Effector CD8-positive, alpha-beta T cell (primary cell): ENCODE data around the gene CCDC88C.

Experiments used
- DNase-seq: peaks from one replicate; lab custom pipeline; 2025; lab: John Stamatoyannopoulos, UW

The CCDC88C gene

GRCh38 chr14:91327661-91328312, 89.8 kb downstream of the CCDC88C start:
- DNase-seq = no peak

DNA sequence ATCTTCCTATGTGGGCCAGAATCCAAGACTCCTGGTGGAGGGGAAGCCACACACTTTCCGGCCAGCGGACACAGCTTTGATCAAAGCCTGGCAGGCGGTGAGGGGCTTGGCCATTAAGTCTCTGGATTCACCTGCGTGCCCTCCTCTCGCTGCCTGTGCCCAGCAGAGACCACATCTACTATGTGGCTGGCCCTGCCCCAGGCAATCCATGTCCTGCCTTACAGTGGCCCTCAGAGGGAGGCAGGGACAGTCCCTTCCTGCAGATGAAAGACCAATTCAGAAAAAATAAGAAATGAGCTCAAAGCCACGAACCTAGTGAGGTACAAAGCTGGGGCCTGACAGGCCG, 90.4 kb downstream of the CCDC88C start:
- DNase-seq = no peak

- DNase-seq = no peak
Observed at GRCh38 chr14:91326514-91327249, 90.9 kb downstream of the CCDC88C start.

DNA sequence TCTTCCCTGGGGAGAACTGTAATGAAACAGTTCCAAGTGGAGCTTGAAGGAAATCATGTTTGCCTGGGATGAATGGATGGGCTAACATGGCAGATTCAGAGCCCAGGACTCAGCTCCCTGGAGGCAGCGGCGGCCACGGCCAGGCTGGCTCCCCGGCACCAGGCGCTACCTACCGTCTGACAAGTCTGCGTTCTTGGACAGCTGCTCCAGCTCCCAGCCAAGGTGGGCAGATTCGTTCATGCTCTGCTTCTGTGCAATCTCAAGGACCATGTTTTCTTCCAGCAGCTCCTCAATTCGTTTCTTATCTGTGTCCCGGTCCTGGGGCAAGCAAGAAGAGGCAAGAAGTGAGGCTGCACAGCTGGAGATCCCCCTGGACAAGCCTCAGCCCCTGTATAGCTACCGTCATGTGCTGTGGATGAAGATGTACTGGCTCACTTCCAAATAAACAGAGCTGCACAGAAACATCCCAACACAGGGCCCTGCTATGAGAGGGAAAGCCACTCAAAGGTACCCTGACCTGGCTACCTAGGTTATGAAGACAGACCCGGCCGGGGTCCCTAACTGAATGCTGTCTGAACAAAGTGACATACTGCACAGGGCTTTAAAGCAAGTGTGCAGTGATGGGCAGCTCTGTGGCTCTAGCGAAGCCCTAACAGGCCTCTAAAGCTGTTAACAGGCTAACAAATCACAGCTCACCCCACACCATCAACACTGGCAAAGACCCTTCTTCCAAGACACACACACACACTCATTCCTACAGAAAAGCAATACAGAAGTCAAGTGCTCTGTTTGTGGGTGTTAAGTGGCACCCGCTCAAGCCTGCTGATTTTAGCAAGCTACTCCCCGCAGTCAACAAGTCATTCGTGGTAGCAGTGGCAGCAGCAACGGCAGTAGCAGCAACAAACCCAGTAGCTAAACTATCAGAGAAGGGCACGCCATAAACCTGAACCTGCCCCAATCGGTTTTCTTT, 92.7 kb downstream of the CCDC88C start:
- no peak for DNase-seq

DNA sequence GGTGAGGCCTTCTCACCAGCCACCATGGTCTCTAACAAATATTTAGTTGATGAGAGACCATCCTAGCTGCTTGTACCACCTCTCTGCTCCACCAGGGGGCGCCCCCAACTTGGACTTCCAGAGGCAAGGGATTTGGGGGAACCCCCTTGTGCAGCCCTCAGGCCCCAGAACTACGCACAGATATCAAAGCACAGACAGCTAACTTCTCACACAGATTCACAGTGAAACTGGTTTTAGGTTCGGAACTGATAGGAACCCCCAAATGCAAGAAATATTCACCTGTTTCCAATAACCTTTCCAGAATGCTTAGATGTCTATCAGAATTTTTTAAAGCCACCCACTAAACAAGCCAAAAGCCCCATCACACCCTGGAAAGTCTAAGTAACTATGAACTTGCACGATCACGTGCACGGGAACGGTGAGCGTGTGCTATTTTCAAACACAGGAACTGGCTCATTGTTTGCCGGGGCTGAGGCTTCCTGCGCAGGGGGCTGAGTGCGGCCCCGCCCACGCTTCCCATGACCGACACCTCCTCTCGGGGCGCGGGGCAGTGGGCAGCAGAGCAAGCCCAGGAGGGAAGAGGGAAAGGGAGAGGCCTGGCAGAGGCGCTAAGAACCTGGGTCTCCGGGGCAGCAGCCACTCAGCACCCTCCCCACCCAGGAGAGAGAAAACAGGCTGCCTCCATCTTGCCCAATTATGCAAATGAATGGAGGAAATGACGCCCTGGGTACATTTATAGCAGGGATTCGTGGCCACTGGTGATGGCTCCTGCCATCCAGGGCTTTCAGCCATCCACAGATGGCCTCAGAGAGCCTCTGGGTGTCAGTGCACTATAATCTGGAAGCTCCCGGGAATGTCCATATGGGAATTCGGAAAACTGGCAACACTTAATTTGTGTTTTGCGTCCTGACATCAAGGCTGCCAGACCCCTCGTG, 93.7 kb downstream of the CCDC88C start:
- DNase-seq = peak; percentile 97

DNA sequence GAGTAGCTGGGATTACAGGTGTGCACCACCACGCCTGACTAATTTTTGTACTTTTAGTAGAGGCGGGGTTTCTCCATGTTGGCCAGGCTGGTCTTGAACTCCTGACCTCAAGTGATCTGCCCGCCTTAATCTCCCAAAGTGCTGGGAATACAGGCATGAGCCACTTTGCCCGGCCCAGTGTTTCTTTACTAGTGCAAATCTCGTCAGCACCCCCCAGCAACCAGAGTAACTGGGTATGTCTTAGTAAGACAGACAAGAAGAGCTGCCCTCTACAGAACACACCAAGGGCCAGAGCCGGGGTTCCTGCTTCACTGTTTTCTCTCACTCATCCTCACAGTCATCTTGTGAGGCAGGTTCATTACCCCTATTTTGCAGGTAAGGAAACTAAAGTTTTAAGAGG, 94.6 kb downstream of the CCDC88C start:
- no peak for DNase-seq

GRCh38 chr14:91322623-91323022, 95.0 kb downstream of the CCDC88C start:
- DNase-seq = no peak

- DNase-seq = no peak
Observed at GRCh38 chr14:91321131-91321530, 96.5 kb downstream of the CCDC88C start.

DNA sequence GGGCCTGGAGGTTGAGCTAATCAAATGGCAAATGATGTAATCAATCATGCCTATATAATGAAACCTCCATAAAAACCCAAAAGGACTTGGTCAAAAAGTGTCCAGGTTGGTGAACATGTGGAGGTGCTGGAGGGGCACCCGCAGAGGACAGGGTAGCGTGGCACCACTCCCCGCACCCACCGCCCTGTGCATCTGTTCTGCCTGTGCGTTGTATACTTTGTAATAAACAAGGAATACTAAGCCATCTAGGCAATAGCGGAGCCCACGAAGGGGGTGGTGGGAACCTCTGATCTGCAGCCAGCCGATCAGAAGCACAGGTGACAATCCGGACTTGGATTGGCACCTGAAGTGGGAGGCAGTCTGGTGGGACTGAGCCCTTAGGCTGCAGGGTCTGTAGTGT, 97.4 kb downstream of the CCDC88C start:
- DNase-seq = no peak

DNA sequence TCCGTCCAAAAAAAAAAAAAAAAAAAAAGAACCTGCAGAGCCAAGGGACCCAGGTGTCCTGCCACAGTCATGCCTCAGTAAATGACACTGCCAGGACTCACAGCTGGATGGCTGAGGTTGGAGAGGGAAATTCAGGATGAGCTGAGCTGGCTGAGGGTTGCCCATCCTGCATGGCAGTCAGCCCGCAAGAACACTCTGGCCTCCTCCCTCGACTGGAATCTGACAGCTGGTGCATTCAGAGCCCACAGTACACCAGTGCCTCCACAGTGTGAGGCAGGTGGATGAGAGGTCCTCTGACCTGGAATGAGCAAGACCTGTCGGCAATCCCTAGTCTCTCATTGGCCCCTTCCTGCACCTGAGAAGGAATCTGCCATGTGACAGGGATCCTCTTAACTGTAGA, 98.7 kb downstream of the CCDC88C start:
- no peak for DNase-seq

DNA sequence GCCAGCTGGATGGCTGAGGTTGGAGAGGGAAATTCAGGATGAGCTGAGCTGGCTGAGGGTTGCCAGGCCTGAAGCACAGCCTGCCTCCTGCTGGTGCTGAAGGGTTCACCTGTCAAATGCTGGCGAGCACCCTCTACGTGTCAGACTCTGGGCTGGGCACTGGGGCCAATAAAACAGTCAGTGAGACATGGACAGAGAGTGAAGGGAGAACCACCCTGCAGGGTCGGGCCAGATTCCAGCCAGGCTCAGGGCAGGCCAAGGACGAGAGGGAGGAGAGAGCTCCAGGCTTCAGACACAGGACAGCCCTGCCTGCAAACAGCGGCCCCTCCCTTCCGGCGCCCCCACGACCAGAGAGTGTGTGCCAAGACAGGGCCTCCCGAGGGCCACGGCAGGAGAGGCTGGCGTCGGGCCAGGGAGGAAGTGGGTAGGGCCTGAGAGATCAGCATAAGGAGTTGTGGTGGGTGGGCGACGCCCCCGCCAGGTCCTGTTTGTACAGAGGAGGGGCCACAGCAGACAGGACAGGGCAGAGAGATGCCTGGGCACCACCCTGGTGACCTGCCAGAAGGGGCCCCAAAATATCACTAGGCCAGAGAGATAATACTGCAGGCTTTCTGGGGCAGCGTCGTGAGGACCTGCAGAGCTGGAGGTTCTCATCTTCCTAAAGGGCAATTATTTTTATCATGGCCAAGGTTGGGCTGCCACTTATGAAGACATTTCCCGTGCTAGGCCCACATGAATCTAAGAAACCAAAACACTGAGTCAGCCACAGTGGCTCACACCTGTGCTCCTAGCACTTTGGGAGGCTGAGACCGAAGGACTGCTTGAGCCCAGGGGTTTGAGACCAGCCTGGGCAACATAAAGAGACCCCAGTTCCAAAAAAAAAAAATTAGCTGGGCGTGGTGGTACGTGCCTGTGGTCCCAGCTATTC, 100.0 kb downstream of the CCDC88C start:
- DNase-seq = peak; percentile 55

DNA sequence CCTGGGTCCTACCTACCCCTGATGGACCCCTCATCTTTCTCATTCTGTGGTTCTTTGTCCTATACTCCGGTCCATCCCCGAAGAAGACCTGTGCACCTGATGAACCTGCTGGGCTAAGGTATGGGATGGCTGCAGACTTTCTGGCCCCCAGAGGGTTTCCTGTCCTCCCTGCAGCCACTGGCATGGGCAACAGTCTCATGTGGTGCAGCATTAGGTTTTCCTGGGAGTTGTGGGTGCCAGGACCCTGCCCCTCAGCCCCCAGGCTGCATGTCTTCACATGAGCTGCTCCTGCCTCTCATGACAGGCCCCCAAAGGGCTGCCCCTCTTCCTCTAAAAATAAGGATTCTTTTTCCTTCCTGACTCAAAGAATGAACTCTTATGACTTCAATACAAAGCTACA, 100.9 kb downstream of the CCDC88C start:
- DNase-seq = no peak

DNA sequence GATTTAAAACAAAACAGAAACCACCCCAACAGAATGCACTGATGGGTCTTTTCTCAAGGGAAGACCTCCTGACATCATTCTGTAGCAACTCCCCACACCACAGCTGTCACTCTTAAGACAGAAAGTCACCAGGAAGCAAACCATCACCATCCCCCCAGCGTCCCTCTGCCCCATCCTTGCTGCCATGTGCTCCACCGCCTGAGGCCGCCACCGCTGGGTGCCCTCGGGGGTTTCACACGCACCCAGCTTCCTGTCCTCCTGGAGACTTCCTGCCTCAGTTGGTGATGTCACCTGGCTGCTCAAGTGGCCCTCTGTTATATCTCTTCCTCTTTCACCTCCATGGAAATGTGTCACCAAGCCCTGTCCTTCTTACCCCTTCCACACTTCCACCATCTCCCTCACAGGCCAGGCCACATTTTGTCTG, 101.8 kb downstream of the CCDC88C start:
- DNase-seq = peak; percentile 62

GRCh38 chr14:91313852-91314251, 103.8 kb downstream of the CCDC88C start:
- DNase-seq = no peak

DNA sequence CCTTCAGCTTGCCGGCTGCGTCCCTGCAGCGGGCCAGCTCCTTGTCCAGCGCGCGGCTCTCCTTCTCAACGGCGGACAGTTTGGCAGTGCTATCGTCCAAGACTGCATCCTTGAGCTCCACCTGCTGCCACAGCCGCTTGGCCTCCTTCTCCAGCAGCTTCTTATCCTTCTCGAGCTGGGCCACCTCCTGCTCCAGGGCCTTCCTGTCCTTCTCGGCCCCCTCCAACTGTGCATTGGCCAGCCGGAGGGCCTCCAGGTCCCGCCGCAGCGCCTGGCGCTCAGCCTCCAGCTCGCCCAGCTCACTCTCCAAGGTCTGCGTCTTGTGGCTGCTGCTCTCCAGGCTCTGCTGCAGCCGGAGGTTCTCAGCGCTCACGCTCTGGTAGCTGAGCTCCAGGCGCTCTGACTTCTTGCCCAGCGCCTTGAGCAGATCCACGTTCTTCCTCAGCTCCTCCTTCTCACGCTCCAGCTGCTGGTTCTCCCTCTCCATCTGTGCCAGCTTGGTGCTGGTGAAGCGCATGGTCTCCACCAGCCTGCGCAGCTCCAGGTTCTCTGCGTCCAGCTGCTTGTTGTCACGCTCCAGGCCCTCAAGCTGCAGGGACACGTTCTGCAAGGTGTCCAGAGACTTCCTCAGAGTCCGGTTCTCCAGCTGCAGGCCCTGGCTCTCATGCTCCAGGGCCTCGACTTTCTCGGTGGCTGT, 104.3 kb downstream of the CCDC88C start:
- DNase-seq = no peak

GRCh38 chr14:91311284-91311662, 106.3 kb downstream of the CCDC88C start:
- no peak for DNase-seq

DNA sequence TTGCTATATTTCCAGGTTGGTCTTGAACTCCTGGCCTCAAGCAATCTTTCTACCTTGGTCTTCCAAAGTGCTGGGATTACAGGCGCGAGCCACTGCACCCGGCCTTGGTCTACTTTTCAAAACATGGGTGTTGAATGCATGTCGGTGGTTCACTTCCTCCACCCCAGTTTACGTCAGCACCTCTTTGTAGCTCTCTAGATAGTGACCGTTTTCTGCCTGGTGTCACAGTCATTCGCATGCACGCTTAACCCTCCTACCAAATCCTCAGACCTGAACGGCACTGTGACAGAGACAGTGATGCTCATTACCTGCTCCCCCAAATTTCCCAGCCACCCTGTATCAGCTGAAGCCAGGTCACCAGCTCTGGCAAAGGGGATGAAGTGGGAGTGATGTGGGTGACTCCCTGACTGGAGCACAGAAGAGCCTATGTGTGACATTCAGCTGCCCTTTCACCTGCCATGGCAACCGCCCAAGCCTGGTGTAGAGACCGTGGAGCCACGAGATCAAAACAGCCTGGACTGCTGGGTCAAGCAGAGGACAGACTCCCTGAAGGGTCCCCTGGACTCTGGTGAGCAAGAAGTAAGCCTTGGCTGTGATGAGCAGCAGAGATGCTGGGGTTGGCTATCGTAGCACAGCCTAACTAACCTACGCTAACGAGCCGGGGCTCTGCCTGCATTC, 106.9 kb downstream of the CCDC88C start:
- no peak for DNase-seq

- no peak for DNase-seq
Observed at GRCh38 chr14:91309756-91310280, 107.8 kb downstream of the CCDC88C start.

GRCh38 chr14:91308337-91308736, 109.3 kb downstream of the CCDC88C start:
- DNase-seq = no peak
